AG04449 (cell line): ENCODE measurements around the gene EZR.

Experiments used
- CTCF ChIA-PET: fragments of 350-600 bp; formaldehyde crosslinking; extraction: SDS; loops from one replicate; lab custom pipeline; 2021; ENCODE audit warnings: antibody characterized with exemption; lab: Yijun Ruan, JAX
- POLR2A ChIA-PET: fragments of 400-600, 350-600 bp; formaldehyde crosslinking; extraction: SDS; loops from one replicate; lab custom pipeline; 2020; ENCODE audit warnings: antibody characterized with exemption, inconsistent platforms; lab: Yijun Ruan, JAX
- DNase-seq: peaks from one replicate; pipeline ENCODE4 v3.0.0-alpha.2; 2010; ENCODE audit warnings: low read depth, low spot score
- H3K4me3 ChIP-seq: 2 replicates; pipeline ENCODE4 v1.5.1; 2011; ENCODE audit warnings: low read depth, mild to moderate bottlenecking, control low read depth, low read length
- TF ChIP-seq, protein P1 (sequence below): IDR thresholded peaks from one replicate; pipeline ENCODE4 v1.5.1; 2011; ENCODE audit warnings: mild to moderate bottlenecking, moderate library complexity, low read length, control low read depth, inconsistent platforms; ENCODE audit not compliant: insufficient read depth; ENCODE audit errors: missing control alignments

EZR gene

DNA sequence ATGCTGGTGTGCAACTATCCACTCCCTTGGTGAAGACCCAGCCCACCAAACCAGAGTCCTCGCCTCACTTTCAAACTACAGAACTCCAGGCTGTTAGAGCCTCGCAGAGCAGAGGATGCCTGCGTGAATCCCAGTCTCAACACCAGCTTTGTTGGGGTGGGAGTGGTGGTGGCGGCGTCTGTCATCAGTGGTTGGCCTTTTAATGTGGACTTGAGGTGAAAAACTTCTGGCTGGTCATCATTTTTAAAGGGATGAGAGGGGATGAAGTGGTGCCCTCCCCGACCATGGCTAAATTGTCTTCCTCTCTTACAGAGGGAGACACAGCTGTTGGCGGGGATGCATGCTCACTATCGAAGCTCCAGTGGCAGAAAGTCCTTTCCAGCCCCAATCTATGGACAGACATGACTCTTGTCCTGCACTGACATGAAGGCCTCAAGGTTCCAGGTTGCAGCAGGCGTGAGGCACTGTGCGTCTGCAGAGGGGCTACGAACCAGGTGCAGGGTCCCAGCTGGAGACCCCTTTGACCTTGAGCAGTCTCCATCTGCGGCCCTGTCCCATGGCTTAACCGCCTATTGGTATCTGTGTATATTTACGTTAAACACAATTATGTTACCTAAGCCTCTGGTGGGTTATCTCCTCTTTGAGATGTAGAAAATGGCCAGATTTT is 54.9 kb downstream of the EZR start:
- no peak for DNase-seq
- H3K4me3 ChIP-seq, result no peak overlapping the region
- ChIA-PET CTCF (interaction anchor here (3.2 kb wide), 1 partner anchor 60 kb away, joined by 13 read pairs; no protein-coding TSS in a partner anchor), POLR2A (no interaction called here)
- TF ChIP-seq, protein P1, sequence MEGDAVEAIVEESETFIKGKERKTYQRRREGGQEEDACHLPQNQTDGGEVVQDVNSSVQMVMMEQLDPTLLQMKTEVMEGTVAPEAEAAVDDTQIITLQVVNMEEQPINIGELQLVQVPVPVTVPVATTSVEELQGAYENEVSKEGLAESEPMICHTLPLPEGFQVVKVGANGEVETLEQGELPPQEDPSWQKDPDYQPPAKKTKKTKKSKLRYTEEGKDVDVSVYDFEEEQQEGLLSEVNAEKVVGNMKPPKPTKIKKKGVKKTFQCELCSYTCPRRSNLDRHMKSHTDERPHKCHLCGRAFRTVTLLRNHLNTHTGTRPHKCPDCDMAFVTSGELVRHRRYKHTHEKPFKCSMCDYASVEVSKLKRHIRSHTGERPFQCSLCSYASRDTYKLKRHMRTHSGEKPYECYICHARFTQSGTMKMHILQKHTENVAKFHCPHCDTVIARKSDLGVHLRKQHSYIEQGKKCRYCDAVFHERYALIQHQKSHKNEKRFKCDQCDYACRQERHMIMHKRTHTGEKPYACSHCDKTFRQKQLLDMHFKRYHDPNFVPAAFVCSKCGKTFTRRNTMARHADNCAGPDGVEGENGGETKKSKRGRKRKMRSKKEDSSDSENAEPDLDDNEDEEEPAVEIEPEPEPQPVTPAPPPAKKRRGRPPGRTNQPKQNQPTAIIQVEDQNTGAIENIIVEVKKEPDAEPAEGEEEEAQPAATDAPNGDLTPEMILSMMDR, result no peak

- ChIA-PET CTCF (interaction anchor here (1.2 to 3.2 kb wide), 3 partner anchors 17 to 208 kb away, joined by 3 to 13 read pairs (median 4); no protein-coding TSS in a partner anchor), POLR2A (interaction anchor here (1.1 kb wide), 1 partner anchor 8 kb away, joined by 3 read pairs; no protein-coding TSS in a partner anchor)
- no peak for DNase-seq
- TF ChIP-seq, protein P1, result no peak
- no peak overlapping the region for H3K4me3 ChIP-seq
These were observed 55.6 kb downstream of the EZR start for GRCh38 chr6:158763434-158764182.

GRCh38 chr6:158762787-158763433 is 56.3 kb downstream of the EZR start:
- ChIA-PET POLR2A (interaction anchor here (1.1 kb wide), 1 partner anchor 9 kb away, joined by 3 read pairs; no protein-coding TSS in a partner anchor), CTCF (interaction anchor here (0.7 to 3.2 kb wide), 4 partner anchors 15 to 209 kb away, joined by 3 to 13 read pairs (median 4); no protein-coding TSS in a partner anchor)
- H3K4me3 ChIP-seq, result no peak overlapping the region
- TF ChIP-seq, protein P1, result no peak
- no peak for DNase-seq

DNA sequence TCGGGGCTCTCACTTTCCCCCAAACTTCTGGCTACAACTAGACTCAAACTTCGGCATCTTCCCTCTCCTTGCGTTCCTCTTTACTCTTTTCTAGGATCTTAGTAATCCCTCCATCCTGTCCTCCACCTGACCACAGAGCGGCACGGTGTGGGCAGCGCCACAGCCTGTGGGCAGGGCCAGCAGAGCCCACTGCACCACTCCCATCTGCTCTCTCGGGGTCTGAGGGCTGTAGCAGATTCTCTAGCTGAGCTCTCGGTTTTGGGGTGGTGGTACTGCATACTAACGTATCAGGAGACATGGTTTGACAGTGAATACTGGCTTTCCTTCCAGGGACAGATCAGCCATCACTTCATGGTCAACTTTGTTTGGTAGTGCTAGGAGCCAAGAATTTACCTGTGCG is 57.4 kb downstream of the EZR start:
- ChIA-PET POLR2A (no interaction called here), CTCF (interaction anchor here (1.5 to 3.2 kb wide), 2 partner anchors 19 to 58 kb away, joined by 4 to 13 read pairs; no protein-coding TSS in a partner anchor)
- TF ChIP-seq, protein P1, result no peak
- no peak for DNase-seq
- no peak overlapping the region for H3K4me3 ChIP-seq

DNA sequence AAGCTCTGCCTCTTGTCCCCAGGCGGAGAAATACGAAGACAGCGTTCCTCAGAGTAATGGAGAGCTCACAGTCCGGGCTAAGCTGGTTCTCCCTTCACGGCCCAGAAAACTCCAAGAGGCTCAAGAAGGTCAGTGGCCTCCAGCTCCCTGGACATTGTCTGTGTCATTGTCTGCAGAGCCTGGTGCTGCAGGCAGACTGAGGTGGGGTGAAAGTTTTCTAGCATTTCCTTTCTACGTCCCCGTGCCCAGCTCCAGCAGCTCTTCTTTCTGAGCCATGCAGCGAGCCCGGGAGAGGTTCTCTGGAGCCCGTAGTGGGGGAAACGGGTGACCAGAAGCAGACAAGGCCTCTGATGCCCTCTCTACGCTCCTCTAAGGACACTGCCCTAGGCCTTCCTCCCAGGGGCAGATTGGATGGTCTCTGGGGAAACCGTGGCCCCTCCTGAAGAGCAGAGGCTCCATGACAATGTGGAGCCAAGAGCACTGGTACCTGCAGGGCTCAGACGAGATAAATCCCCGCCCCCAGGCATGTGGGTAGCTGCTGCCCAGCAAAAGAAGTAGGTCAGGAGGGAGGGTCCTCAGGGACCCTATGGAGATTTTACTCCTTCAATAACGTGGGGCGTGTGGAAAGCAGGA is 58.4 kb downstream of the EZR start:
- CTCF ChIA-PET, result interaction anchor here (1.2 to 1.3 kb wide), 2 partner anchors 16 to 69 kb away, joined by 3 read pairs; no protein-coding TSS in a partner anchor
- POLR2A ChIA-PET, result no interaction called here
- DNase-seq, result no peak
- no peak overlapping the region for H3K4me3 ChIP-seq
- TF ChIP-seq, protein P1, result no peak
